MM.1S (cell line): ENCODE measurements around the gene LDLRAD4.

Source experiments
- DNase-seq: peaks from one replicate; pipeline ENCODE4 v3.0.0-alpha.2; 2015
- H2AFZ ChIP-seq: fragments of 300-600 bp; sonication (generic); 2 replicates; pipeline ENCODE4 v1.6.0; 2016; ENCODE audit warnings: antibody characterized with exemption, low read length
- H3F3A ChIP-seq: fragments of 300-600 bp; sonication (generic); 2 replicates; pipeline ENCODE4 v1.6.1; 2016; ENCODE audit warnings: mild to moderate bottlenecking, antibody characterized with exemption, low read length, moderate library complexity, mixed read lengths; ENCODE audit not compliant: insufficient read depth
- H3K27ac ChIP-seq: fragments of 300-600 bp; sonication (generic); 2 replicates; pipeline ENCODE4 v1.5.1; 2016; ENCODE audit warnings: mild to moderate bottlenecking, low read length
- H3K27me3 ChIP-seq: fragments of 300-600 bp; sonication (generic); replicated peaks from 2 replicates; pipeline ENCODE4 v1.6.0; 2016; ENCODE audit warnings: low read length; ENCODE audit not compliant: insufficient read depth
- H3K36me3 ChIP-seq: fragments of 300-600 bp; sonication (generic); replicated peaks from 2 replicates; pipeline ENCODE4 v1.6.1; 2016; ENCODE audit warnings: mild to moderate bottlenecking, low read length, mixed read lengths; ENCODE audit not compliant: insufficient read depth
- H3K4me1 ChIP-seq: fragments of 300-600 bp; sonication (generic); 2 replicates; pipeline ENCODE4 v1.6.1; 2016; ENCODE audit warnings: low read length, mixed read lengths
- H3K4me2 ChIP-seq: fragments of 300-600 bp; sonication (generic); 2 replicates; pipeline ENCODE4 v1.6.0; 2016; ENCODE audit warnings: low read depth, low read length
- H3K4me3 ChIP-seq: fragments of 300-600 bp; sonication (generic); 2 replicates; pipeline ENCODE4 v1.5.1; 2016; ENCODE audit warnings: low read length, mixed read lengths
- H3K79me2 ChIP-seq: fragments of 300-600 bp; sonication (generic); 2 replicates; pipeline ENCODE4 v1.6.1; 2016; ENCODE audit warnings: mixed run types, low read length, mixed read lengths
- H3K9ac ChIP-seq: fragments of 300-600 bp; sonication (generic); 2 replicates; pipeline ENCODE4 v1.6.1; 2016; ENCODE audit warnings: low read length, mixed read lengths
- H3K9me2 ChIP-seq: fragments of 300-600 bp; sonication (generic); replicated peaks from 2 replicates; pipeline ENCODE4 v1.6.1; 2016; ENCODE audit warnings: mild to moderate bottlenecking, low read length, mixed read lengths; ENCODE audit not compliant: insufficient read depth
- H3K9me3 ChIP-seq: fragments of 300-600 bp; sonication (generic); replicated peaks from 2 replicates; pipeline ENCODE4 v1.6.1; 2016; ENCODE audit warnings: mild to moderate bottlenecking, low read length, mixed read lengths; ENCODE audit not compliant: insufficient read depth
- H4K20me1 ChIP-seq: fragments of 300-600 bp; sonication (generic); 2 replicates; pipeline ENCODE4 v1.6.1; 2016; ENCODE audit warnings: mild to moderate bottlenecking, low read length, moderate library complexity, mixed read lengths; ENCODE audit not compliant: insufficient read depth
- EZH2 ChIP-seq: fragments of 300-600 bp; sonication (generic); optimal IDR thresholded peaks from 2 replicates; pipeline ENCODE3; 2017; ENCODE audit warnings: low read depth, mild to moderate bottlenecking, antibody characterized with exemption, low read length, mixed read lengths
- EZH2phosphoT487 ChIP-seq: fragments of 300-600 bp; sonication (generic); IDR thresholded peaks from 2 replicates; pipeline ENCODE4 v1.6.1; 2018; ENCODE audit warnings: antibody characterized with exemption, low read length
- TF ChIP-seq, protein P1 (sequence below): fragments of 300-600 bp; sonication (generic); IDR thresholded peaks from 2 replicates; pipeline ENCODE4 v1.5.1; 2016; ENCODE audit warnings: antibody characterized with exemption, low read length, mixed read lengths

The LDLRAD4 gene

DNA sequence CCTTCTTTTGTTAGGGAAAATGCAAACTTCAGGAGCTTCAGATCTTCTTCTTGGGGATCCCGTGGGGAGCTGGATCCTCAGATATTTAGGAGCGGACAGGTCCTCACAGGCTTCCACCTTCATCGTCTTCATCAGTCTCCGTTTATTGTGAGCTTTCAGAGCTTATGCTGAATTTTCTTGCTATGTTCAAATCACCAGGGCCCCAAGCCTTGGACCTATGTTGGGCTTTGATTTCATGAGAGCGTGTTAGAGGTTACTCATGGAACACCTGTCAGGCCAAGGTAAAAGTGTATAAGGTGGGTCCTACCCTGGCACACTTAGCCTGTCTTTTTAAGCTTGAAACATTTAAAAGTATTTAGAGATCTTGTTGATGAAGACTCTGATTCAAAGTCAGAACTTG, 294.9 kb downstream of the LDLRAD4 start:
- Histone ChIP-seq H3K9me3 (no peaks in the 10 kb centered on the region), H4K20me1 (no peaks in the 10 kb centered on the region), H3K36me3 (no peaks in the 10 kb centered on the region), H3K9ac (no peak overlapping the region), H2AFZ (no peak overlapping the region), H3K4me2 (no peak overlapping the region), H3K27me3 (no peaks in the 10 kb centered on the region), H3F3A (no peaks in the 10 kb centered on the region), H3K9me2 (no peaks in the 10 kb centered on the region), H3K79me2 (no peaks in the 10 kb centered on the region), H3K4me3 (no peak overlapping the region), H3K4me1 (no peaks in the 10 kb centered on the region), H3K27ac (no peak overlapping the region)
- TF ChIP-seq EZH2 (no peak), EZH2phosphoT487 (no peak)
- DNase-seq: no peak

DNA sequence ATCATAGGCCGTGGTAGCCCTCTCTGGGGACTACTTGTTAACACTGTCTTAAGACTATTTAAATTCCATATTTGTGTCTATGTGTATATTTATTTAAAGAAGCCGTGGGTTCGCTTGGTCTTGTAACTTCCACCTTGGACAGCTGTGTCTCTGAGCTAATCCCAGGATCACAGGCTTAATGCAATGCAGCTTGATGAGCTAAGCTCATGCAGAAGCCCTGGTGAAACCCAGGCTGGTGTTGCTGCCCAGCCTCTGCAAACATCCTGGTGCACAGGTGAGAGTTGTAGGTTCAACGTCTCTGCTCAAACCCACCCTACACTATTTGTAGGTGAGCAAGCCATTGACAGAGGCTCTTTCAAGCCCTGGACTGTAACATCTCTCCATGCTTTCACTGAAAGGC, 296.0 kb downstream of the LDLRAD4 start:
- no peak for DNase-seq
- Histone ChIP-seq H3K36me3 (no peaks in the 10 kb centered on the region), H3K4me3 (no peak overlapping the region), H3K27me3 (no peaks in the 10 kb centered on the region), H2AFZ (no peak overlapping the region), H4K20me1 (no peaks in the 10 kb centered on the region), H3K27ac (no peak overlapping the region), H3K9me3 (no peaks in the 10 kb centered on the region), H3K4me1 (no peaks in the 10 kb centered on the region), H3K9me2 (no peaks in the 10 kb centered on the region), H3K4me2 (no peak overlapping the region), H3K9ac (no peak overlapping the region), H3K79me2 (no peaks in the 10 kb centered on the region), H3F3A (no peaks in the 10 kb centered on the region)
- TF ChIP-seq, protein P1, sequence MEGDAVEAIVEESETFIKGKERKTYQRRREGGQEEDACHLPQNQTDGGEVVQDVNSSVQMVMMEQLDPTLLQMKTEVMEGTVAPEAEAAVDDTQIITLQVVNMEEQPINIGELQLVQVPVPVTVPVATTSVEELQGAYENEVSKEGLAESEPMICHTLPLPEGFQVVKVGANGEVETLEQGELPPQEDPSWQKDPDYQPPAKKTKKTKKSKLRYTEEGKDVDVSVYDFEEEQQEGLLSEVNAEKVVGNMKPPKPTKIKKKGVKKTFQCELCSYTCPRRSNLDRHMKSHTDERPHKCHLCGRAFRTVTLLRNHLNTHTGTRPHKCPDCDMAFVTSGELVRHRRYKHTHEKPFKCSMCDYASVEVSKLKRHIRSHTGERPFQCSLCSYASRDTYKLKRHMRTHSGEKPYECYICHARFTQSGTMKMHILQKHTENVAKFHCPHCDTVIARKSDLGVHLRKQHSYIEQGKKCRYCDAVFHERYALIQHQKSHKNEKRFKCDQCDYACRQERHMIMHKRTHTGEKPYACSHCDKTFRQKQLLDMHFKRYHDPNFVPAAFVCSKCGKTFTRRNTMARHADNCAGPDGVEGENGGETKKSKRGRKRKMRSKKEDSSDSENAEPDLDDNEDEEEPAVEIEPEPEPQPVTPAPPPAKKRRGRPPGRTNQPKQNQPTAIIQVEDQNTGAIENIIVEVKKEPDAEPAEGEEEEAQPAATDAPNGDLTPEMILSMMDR: no peak
- no peak for TF ChIP-seq EZH2phosphoT487
- TF ChIP-seq EZH2: no peak

DNA sequence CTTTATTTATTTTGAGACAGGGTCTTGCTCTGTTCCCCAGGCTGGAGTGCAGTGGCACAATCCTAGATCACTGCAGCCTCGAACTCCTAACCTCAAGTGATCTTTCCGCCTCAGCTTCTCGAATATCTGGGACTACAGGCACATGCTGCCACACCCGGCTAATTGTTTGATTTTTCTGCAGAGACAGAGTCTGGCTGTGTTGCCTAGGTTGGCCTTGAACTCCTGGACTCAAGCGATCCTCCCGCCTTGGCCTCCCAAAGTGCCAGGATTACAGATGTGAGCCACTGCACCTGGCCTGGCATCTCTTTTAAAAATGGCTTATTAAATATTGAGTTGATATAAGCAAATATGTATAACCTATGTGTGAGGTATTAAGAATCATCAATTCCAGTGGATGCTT, 298.3 kb downstream of the LDLRAD4 start:
- Histone ChIP-seq H3K4me1 (no peaks in the 10 kb centered on the region), H2AFZ (no peak overlapping the region), H3K36me3 (no peaks in the 10 kb centered on the region), H3F3A (no peaks in the 10 kb centered on the region), H3K79me2 (no peaks in the 10 kb centered on the region), H3K9me2 (no peaks in the 10 kb centered on the region), H3K4me3 (no peak overlapping the region), H3K9ac (no peak overlapping the region), H3K27me3 (no peaks in the 10 kb centered on the region), H3K9me3 (no peaks in the 10 kb centered on the region), H3K27ac (no peak overlapping the region), H4K20me1 (no peaks in the 10 kb centered on the region), H3K4me2 (no peak overlapping the region)
- no peak for DNase-seq
- TF ChIP-seq, protein P1: no peak
- TF ChIP-seq EZH2 (no peak), EZH2phosphoT487 (no peak)

DNA sequence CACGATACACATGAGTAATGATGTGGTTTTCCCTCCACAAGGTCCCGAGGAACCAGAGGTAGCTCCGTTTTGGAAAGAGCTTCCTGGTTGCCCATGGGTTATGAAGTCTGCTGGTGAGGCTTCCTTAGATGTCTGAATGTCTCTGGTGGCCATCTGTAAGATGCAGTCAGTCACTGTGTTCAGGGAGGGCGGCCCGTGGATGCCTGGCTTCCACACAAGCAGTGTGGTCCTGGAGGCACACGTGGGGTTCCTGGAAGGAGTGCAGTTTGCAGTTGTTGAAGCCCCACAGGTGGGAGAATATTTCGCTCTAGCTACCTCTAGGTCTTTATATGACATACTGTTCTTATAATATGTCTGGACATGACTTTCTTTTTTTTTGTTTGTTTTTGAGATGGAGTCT, 298.8 kb downstream of the LDLRAD4 start:
- Histone ChIP-seq H3K9me3 (no peaks in the 10 kb centered on the region), H4K20me1 (no peaks in the 10 kb centered on the region), H3K27me3 (no peaks in the 10 kb centered on the region), H3K4me1 (no peaks in the 10 kb centered on the region), H3K79me2 (no peaks in the 10 kb centered on the region), H2AFZ (no peak overlapping the region), H3K27ac (no peak overlapping the region), H3K4me3 (no peak overlapping the region), H3K9me2 (no peaks in the 10 kb centered on the region), H3K36me3 (no peaks in the 10 kb centered on the region), H3F3A (no peaks in the 10 kb centered on the region), H3K4me2 (no peak overlapping the region), H3K9ac (no peak overlapping the region)
- no peak for DNase-seq
- TF ChIP-seq EZH2phosphoT487: no peak
- TF ChIP-seq, protein P1: no peak
- TF ChIP-seq EZH2: no peak
